ENCODE results near the gene SORBS1.

DNA sequence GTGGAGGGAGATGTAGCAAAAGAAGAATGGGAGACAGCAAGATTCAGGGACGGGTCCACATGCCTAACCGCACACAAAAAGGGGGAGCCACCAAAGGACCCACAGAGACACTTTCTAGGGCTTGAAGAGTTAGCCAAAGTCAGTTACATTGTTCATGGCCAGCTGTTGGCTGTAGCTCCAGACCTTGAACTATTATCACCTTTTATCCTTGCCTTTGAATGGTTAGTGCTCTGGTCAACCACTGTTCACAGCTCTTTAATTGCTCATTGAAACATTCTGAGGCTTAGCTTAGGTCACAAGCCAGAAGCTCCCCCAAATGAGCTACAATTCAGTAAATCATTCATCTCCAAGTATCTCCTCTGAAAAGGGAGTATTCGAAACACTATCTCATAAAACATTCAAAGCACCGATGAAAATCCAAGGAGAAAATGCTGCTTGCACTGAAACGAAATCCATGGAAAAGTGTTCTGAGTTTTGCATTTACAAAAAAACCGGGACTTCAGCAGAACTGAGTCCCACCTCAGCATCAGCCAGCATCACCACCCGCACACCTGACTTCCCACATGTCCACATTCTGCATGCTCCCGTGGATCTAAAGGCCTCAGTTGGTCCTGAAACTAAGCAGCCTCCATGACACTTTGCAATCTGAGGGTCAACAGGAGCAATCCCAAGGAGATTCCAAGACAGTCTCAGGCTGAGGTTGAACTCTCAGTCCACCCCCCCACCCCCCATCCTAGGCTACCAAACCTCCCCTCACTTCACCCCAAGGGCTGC is 4.0 kb downstream of the SORBS1 start:
- TF ChIP-seq POLR2AphosphoS5 (IDR thresholded peaks at IDR 0.05): no peak
- TF ChIP-seq, protein P1, sequence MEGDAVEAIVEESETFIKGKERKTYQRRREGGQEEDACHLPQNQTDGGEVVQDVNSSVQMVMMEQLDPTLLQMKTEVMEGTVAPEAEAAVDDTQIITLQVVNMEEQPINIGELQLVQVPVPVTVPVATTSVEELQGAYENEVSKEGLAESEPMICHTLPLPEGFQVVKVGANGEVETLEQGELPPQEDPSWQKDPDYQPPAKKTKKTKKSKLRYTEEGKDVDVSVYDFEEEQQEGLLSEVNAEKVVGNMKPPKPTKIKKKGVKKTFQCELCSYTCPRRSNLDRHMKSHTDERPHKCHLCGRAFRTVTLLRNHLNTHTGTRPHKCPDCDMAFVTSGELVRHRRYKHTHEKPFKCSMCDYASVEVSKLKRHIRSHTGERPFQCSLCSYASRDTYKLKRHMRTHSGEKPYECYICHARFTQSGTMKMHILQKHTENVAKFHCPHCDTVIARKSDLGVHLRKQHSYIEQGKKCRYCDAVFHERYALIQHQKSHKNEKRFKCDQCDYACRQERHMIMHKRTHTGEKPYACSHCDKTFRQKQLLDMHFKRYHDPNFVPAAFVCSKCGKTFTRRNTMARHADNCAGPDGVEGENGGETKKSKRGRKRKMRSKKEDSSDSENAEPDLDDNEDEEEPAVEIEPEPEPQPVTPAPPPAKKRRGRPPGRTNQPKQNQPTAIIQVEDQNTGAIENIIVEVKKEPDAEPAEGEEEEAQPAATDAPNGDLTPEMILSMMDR (IDR thresholded peaks at IDR 0.05): no peak
- no peak for TF ChIP-seq POLR2A (IDR thresholded peaks at IDR 0.05)
- no peak for TF ChIP-seq EP300 (IDR thresholded peaks at IDR 0.05)

Data from suprapubic skin (tissue), 4 donors.